Breast epithelium (tissue), 4 donors: Measurements from ENCODE around the gene RELN. TPM values are rescaled to one million over a fixed set of nuclear protein-coding genes. Genes with fewer than 3 reads are reported as not detected.

ENCODE experiments used
- DNase-seq, 2 donors: peaks; one replicate each; pipeline ENCODE4 v3.0.0-alpha.2; 2019; ENCODE audit warnings: low spot score in 2 of 2
- H3K27ac ChIP-seq, 2 donors: fragments of 200-600 bp; sonication (generic) in 1 of 2; one replicate each; pipeline ENCODE4 v1.5.1; 2016 to 2019; ENCODE audit warnings: mild to moderate bottlenecking in 1 of 2
- H3K27me3 ChIP-seq, 2 donors: fragments of 200-600 bp; sonication (generic) in 1 of 2; one replicate each; pipeline versions ENCODE4 v1.5.1 to v1.6.0; 2017 to 2019; ENCODE audit warnings: control low read depth in 1 of 2, mild to moderate bottlenecking in 1 of 2
- H3K36me3 ChIP-seq: fragments of 200-600 bp; one replicate; pipeline ENCODE4 v1.5.1; 2019
- H3K4me1 ChIP-seq, 2 donors: fragments of 200-600 bp; sonication (generic); one replicate each; pipeline ENCODE4 v1.5.1; 2016 to 2019; ENCODE audit warnings: control low read depth in 1 of 2
- H3K4me3 ChIP-seq, 3 donors: fragments of 200-600 bp; sonication (generic); 1 replicate in 2 of 3; 2 replicates in 1 of 3; pipeline ENCODE4 v1.5.1; 2016 to 2019; ENCODE audit warnings: mild to moderate bottlenecking in 3 of 3, moderate library complexity in 2 of 3
- H3K9me3 ChIP-seq, 2 donors: fragments of 200-600 bp; sonication (generic) in 1 of 2; one replicate each; pipeline ENCODE4 v1.5.1; 2016 to 2019; ENCODE audit warnings: control low read depth in 1 of 2
- POLR2A ChIP-seq: fragments of 450-650 bp; IDR thresholded peaks from one replicate; pipeline ENCODE4 v1.6.1; 2016; ENCODE audit warnings: antibody characterized with exemption, mild to moderate bottlenecking, moderate library complexity
- POLR2AphosphoS5 ChIP-seq, 3 donors: sonication (generic); formaldehyde crosslinking; IDR thresholded peaks; one replicate each; pipeline ENCODE4 v1.6.1; 2017; ENCODE audit warnings: antibody characterized with exemption in 3 of 3
- intact Hi-C: fragments of 100-400 bp; cut with DNase I; formaldehyde crosslinking; loops from one replicate; pipeline ENCODE4 v1.15.1; 2023; ENCODE audit warnings: low total_unique reads
- total RNA-seq, 3 donors: library from RNA; depleted of rRNA; stranded (reverse); fragments of >200 nt; gene quantifications; one replicate each; pipeline ENCODE4 v1.1.0, GENCODE V29; 2016
- TF ChIP-seq, protein P1 (sequence below), 3 donors: fragments of 450-650 bp; IDR thresholded peaks; one replicate each; pipeline ENCODE4 v1.5.1; 2016 to 2017; ENCODE audit warnings: antibody characterized with exemption in 3 of 3, mild to moderate bottlenecking in 3 of 3, moderate library complexity in 3 of 3

Gene RELN
- total RNA-seq, 3 donors from 2014 or later: 3.0 to 9.8 (median 4.5) TPM

DNA sequence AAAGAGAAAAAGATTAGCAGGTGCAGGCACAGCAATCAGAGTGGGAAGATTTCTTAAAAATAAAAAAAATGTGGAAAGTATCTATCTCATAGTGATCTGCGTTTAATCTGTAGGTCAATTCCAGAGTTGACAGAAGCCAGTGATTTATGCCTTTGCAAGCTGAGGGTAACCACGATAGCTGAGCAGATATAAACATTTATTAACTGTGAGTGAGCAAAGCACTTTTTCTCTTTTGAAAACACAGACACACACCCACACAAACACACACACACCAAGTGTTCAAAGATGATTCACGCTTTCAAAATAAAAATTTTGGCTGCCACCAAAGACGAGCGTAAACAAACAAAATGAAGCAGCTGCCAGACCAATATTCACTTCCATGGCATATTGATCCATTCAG is 300.2 kb downstream of the RELN start:
- no peaks in the 10 kb centered on the region for H3K27me3 ChIP-seq
- intact Hi-C loops: no loop called here
- no peaks in the 10 kb centered on the region for H3K4me1 ChIP-seq
- H3K9me3 ChIP-seq: no peaks in the 10 kb centered on the region
- no peak overlapping the region for H3K27ac ChIP-seq
- no peak for DNase-seq
- TF ChIP-seq POLR2AphosphoS5 (IDR thresholded peaks at IDR 0.05) (no peak), POLR2A (no peak)
- TF ChIP-seq, protein P1, sequence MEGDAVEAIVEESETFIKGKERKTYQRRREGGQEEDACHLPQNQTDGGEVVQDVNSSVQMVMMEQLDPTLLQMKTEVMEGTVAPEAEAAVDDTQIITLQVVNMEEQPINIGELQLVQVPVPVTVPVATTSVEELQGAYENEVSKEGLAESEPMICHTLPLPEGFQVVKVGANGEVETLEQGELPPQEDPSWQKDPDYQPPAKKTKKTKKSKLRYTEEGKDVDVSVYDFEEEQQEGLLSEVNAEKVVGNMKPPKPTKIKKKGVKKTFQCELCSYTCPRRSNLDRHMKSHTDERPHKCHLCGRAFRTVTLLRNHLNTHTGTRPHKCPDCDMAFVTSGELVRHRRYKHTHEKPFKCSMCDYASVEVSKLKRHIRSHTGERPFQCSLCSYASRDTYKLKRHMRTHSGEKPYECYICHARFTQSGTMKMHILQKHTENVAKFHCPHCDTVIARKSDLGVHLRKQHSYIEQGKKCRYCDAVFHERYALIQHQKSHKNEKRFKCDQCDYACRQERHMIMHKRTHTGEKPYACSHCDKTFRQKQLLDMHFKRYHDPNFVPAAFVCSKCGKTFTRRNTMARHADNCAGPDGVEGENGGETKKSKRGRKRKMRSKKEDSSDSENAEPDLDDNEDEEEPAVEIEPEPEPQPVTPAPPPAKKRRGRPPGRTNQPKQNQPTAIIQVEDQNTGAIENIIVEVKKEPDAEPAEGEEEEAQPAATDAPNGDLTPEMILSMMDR (IDR thresholded peaks at IDR 0.05): no peak
- H3K36me3 ChIP-seq: no peaks in the 10 kb centered on the region
- no peak overlapping the region for H3K4me3 ChIP-seq

DNA sequence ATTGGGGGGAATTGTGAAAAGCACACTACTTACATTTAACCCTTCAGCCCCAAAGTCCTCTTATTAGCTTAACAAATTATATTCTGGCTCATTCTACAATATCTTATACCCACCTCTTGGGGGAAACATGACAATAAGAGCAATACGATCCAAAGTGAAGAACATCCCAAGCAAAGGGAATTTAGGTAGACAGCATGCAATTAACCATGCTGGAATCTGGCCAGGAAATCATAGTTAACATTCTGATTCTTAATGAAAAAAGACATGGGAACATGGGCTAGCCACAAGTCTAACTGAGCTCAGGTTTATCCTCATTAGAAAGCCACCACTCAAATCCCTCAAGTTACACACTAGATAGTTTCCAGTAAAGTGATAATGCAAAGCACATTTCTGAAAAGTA is 301.5 kb downstream of the RELN start:
- H3K36me3 ChIP-seq: no peaks in the 10 kb centered on the region
- no peaks in the 10 kb centered on the region for H3K9me3 ChIP-seq
- H3K27ac ChIP-seq: no peak overlapping the region
- no peaks in the 10 kb centered on the region for H3K4me1 ChIP-seq
- intact Hi-C loops: no loop called here
- no peak for DNase-seq
- no peaks in the 10 kb centered on the region for H3K27me3 ChIP-seq
- no peak overlapping the region for H3K4me3 ChIP-seq
- no peak for TF ChIP-seq POLR2AphosphoS5 (IDR thresholded peaks at IDR 0.05)
- TF ChIP-seq POLR2A: no peak
- TF ChIP-seq, protein P1 (IDR thresholded peaks at IDR 0.05): no peak

DNA sequence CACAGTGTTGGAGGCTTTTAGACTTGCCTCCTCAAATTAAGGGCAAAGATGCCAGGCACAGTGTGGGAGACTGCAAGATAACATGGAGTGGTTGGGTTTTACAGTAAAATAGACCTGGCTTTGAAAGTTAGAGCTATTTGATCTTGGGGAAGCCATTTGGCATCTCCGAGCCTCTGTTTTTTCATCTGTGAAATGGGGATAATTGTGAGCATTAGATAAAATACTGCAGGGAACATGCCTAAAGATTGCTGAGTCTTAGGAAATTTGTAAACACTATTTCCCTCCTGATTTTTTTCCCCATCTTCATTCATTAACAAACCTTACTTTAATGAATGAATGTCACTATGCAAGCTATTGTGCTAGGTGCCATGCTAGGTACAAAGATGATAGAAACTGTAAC is 302.2 kb downstream of the RELN start:
- TF ChIP-seq, protein P1 (IDR thresholded peaks at IDR 0.05): no peak
- TF ChIP-seq POLR2A (no peak), POLR2AphosphoS5 (IDR thresholded peaks at IDR 0.05) (no peak)
- H3K27me3 ChIP-seq: no peaks in the 10 kb centered on the region
- H3K9me3 ChIP-seq: no peaks in the 10 kb centered on the region
- no peak for DNase-seq
- no peak overlapping the region for H3K27ac ChIP-seq
- no peaks in the 10 kb centered on the region for H3K36me3 ChIP-seq
- H3K4me3 ChIP-seq: no peak overlapping the region
- intact Hi-C loops: no loop called here
- no peaks in the 10 kb centered on the region for H3K4me1 ChIP-seq

DNA sequence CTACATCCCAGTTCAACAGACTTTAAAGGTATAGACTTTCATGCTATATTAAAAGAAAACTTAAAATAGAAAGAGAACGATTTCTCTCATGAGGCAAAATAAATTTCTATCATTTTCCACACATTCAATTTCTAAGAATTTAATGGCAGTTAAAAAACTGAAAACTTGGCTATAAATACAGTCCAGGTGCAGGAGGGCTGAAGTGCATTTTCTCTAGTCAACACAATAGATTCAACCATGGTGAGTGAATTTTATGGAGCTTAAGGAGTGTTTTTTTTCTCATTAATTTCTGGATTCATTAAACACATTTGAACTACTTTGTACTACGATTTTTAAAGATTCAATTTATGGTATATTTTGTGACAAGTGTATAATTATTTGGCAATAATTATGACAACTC is 302.7 kb downstream of the RELN start:
- no peak overlapping the region for H3K4me3 ChIP-seq
- TF ChIP-seq POLR2AphosphoS5 (IDR thresholded peaks at IDR 0.05) (no peak), POLR2A (no peak)
- TF ChIP-seq, protein P1 (IDR thresholded peaks at IDR 0.05): no peak
- intact Hi-C loops: no loop called here
- H3K27me3 ChIP-seq: no peaks in the 10 kb centered on the region
- no peak for DNase-seq
- no peaks in the 10 kb centered on the region for H3K4me1 ChIP-seq
- H3K9me3 ChIP-seq: no peaks in the 10 kb centered on the region
- H3K27ac ChIP-seq: no peak overlapping the region
- no peaks in the 10 kb centered on the region for H3K36me3 ChIP-seq

DNA sequence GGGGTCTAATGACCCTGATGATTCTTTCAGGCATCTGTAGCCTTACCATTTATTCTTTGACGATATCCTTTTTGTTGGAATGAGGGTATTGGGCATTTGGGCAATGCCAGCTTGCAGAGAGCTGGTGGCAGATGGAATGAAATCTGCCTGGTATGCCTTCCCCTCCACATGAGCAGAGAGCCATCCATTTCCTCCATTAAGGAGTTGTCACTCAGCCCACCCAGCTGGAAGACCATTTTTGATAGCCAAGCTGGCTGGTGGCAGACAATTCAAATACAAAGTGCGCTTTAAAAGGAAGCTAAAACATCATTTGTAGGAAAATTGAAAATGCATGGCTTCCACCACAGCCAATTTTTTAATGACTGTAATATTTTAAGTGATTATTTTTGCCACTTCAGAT is 303.4 kb downstream of the RELN start:
- Histone ChIP-seq H3K4me1 (no peaks in the 10 kb centered on the region), H3K36me3 (no peaks in the 10 kb centered on the region), H3K27ac (no peak overlapping the region), H3K9me3 (no peaks in the 10 kb centered on the region), H3K4me3 (no peak overlapping the region), H3K27me3 (no peaks in the 10 kb centered on the region)
- TF ChIP-seq, protein P1 (IDR thresholded peaks at IDR 0.05): no peak
- TF ChIP-seq POLR2AphosphoS5 (IDR thresholded peaks at IDR 0.05) (no peak), POLR2A (no peak)
- intact Hi-C loops: no loop called here
- DNase-seq: no peak
